Adrenal gland (tissue), 12 donors: Measurements from ENCODE around the gene AOPEP. TPM values are rescaled to one million over a fixed set of nuclear protein-coding genes. Genes with fewer than 3 reads are reported as not detected.

ENCODE experiments used
- DNase-seq, 7 donors: peaks; one replicate each; pipeline ENCODE4 v3.0.0-alpha.2; 2019 to 2020
- H3K27ac ChIP-seq, 5 donors: fragments of 200-600 bp; sonication (generic) in 4 of 5; 1 replicate in 3 of 5; 2 replicates in 2 of 5; pipeline versions ENCODE4 v1.5.1 to v1.8.0; 2016 to 2020; ENCODE audit warnings: mild to moderate bottlenecking in 1 of 5
- H3K27me3 ChIP-seq: fragments of 200-600 bp; 2 replicates; pipeline ENCODE4 v1.8.0; 2021
- H3K36me3 ChIP-seq, 2 donors: fragments of 200-600 bp; replicated peaks in 1 of 2; 1 replicate in 1 of 2; 2 replicates in 1 of 2; pipeline versions ENCODE4 v1.5.1 to v1.8.0; 2018 to 2022
- H3K4me1 ChIP-seq, 2 donors: fragments of 200-600 bp; replicated peaks in 1 of 2; 1 replicate in 1 of 2; 2 replicates in 1 of 2; pipeline versions ENCODE4 v1.5.1 to v1.8.0; 2018 to 2021
- H3K4me3 ChIP-seq, 4 donors: fragments of 200-600 bp; sonication (generic) in 3 of 4; one replicate each; pipeline ENCODE4 v1.5.1; 2016 to 2018
- H3K9me3 ChIP-seq, 3 donors: fragments of 200-600 bp; sonication (generic) in 1 of 3; replicated peaks in 1 of 3; 1 replicate in 2 of 3; 2 replicates in 1 of 3; pipeline versions ENCODE4 v1.5.1 to v1.8.0; 2016 to 2021
- CTCF ChIP-seq, 6 experiments: fragments of 450-650 bp in 4 of 6; fragments of 200-600 bp in 2 of 6; sonication (generic) in 1 of 6; IDR thresholded peaks; 1 replicate in 5 of 6; 2 replicates in 1 of 6; pipeline versions ENCODE4 v1.5.1 to v1.8.0; 2016 to 2021; ENCODE audit warnings: antibody characterized with exemption in 6 of 6, mild to moderate bottlenecking in 2 of 6, moderate library complexity in 1 of 6
- POLR2A ChIP-seq, 2 donors: fragments of 450-650 bp; IDR thresholded peaks; one replicate each; pipeline ENCODE4 v1.6.1; 2017; ENCODE audit warnings: antibody characterized with exemption in 2 of 2, mild to moderate bottlenecking in 2 of 2, moderate library complexity in 1 of 2
- WGBS, 4 donors: extraction: QIAGEN DNeasy Blood & Tissue Kit in 2 of 4; methylation state at CpG; one replicate each; pipeline versions ENCODE4 v1.1.5 to v1.1.7; 2013 to 2017; 5-methylcytosine and 5-hydroxymethylcytosine counted together
- intact Hi-C, 2 donors: fragments of 100-400 bp; cut with DNase I; formaldehyde crosslinking; loops; one replicate each; pipeline versions ENCODE4 v1.14.1 to v1.15.0; 2022 to 2023
- polyA plus RNA-seq, 3 donors: library from polyadenylated mRNA; stranded (reverse); fragments of 200-250 nt in 2 of 3; fragments of 350-450 nt in 1 of 3; fragmentation: Illumina TruSeq in 1 of 3; extraction: RNeasy Lipid Tissue Mini Kit (QIAGEN cat#74804) in 1 of 3; gene quantifications; one replicate each; pipeline ENCODE4 v1.2.3, GENCODE V29; 2013 to 2014
- total RNA-seq, 9 donors: library from RNA; depleted of rRNA in 4 of 9; stranded (reverse); fragments of >200 nt in 4 of 9; fragments of 120-200 nt in 1 of 9; fragmentation: NEBNext Ultra II Directional in 1 of 9; extraction: Animal tissue kit (Norgen Biotek cat#: 25700) in 1 of 9; gene quantifications; one replicate each; pipeline versions ENCODE4 v1.1.0 to v1.2.4, GENCODE V29; 2013 to 2023
- donor health status: healthy with polysubstance abuse.
- donor health status: Bipolar disorder and iron deficiency.
- donor health status: DM: yes; HTN: yes; CAD: no.
- donor health status: DM: no; HTN: no; CAD: no.
- donor health status: DM: no; HTN: no; CAD: no.
- donor health status: DM: yes; HTN: yes; CAD: no.

AOPEP gene
- total and polyA plus RNA-seq, 12 donors, result 31.0 to 99.6 (median 71.0) TPM

- intact Hi-C loops, result loop anchor here in 1 of 2 donors (5.0 kb wide), 1 partner anchor 445 kb away; no protein-coding TSS in a partner anchor
- no peaks in the 10 kb centered on the region for H3K36me3 ChIP-seq
- no peaks in the 10 kb centered on the region for H3K9me3 ChIP-seq
- whole genome bisulfite sequencing, 4 donors, result 65 to 72% (median 69%) methylated on average over 2 of the region's 2 CpGs
- H3K27me3 ChIP-seq, result no peaks in the 10 kb centered on the region
- TF ChIP-seq CTCF (IDR thresholded peaks at IDR 0.05), result no peak
- no peak for TF ChIP-seq POLR2A (IDR thresholded peaks at IDR 0.05)
- no peaks in the 10 kb centered on the region for H3K4me1 ChIP-seq
- no peak overlapping the region for H3K4me3 ChIP-seq
- H3K27ac ChIP-seq, result no peak overlapping the region
- peak in 1 of 7 donors; percentile 14 for DNase-seq
These were observed 39.0 kb upstream of the AOPEP start for GRCh38 chr9:94687451-94687850.

GRCh38 chr9:94690344-94690743 lies 36.2 kb upstream of the AOPEP start:
- H3K27me3 ChIP-seq, result no peaks in the 10 kb centered on the region

GRCh38 chr9:94692601-94693000 lies 33.9 kb upstream of the AOPEP start:
- Histone ChIP-seq H3K4me1 (no peaks in the 10 kb centered on the region), H3K9me3 (no peaks in the 10 kb centered on the region), H3K36me3 (no peaks in the 10 kb centered on the region), H3K27ac (no peak overlapping the region), H3K4me3 (no peak overlapping the region), H3K27me3 (no peaks in the 10 kb centered on the region)
- intact Hi-C loops, result loop anchor here in 1 of 2 donors (5.0 kb wide), 1 partner anchor 65 kb away; no protein-coding TSS in a partner anchor
- TF ChIP-seq CTCF (IDR thresholded peaks at IDR 0.05), result no peak
- no peak for TF ChIP-seq POLR2A (IDR thresholded peaks at IDR 0.05)
- peak in 1 of 7 donors; percentile 33 for DNase-seq
- 72 to 87% (median 83%) methylated on average over 3 to 4 of the region's 4 CpGs for WGBS, 4 donors

More at GRCh38 chr9:94690344-94690743, 36.2 kb upstream of the AOPEP start:
- TF ChIP-seq POLR2A (IDR thresholded peaks at IDR 0.05) (no peak), CTCF (IDR thresholded peaks at IDR 0.05) (no peak)
- no peaks in the 10 kb centered on the region for H3K9me3 ChIP-seq
- 81 to 89% (median 85%) methylated on average over 9 of the region's 9 CpGs for WGBS, 4 donors
- no peaks in the 10 kb centered on the region for H3K4me1 ChIP-seq
- intact Hi-C loops, result loop anchor here in 1 of 2 donors (5.0 kb wide), 1 partner anchor 67 kb away; no protein-coding TSS in a partner anchor
- H3K4me3 ChIP-seq, result no peak overlapping the region
- peak in 1 of 7 donors; percentile 21 for DNase-seq
- no peak overlapping the region for H3K27ac ChIP-seq
- H3K36me3 ChIP-seq, result no peaks in the 10 kb centered on the region

GRCh38 chr9:94693485-94694204 lies 32.9 kb upstream of the AOPEP start:
- Histone ChIP-seq H3K4me3 (no peak overlapping the region), H3K27me3 (no peaks in the 10 kb centered on the region), H3K36me3 (no peaks in the 10 kb centered on the region), H3K4me1 (no peaks in the 10 kb centered on the region), H3K27ac (no peak overlapping the region), H3K9me3 (no peaks in the 10 kb centered on the region)
- peak in 1 of 7 donors; percentile 14 for DNase-seq
- TF ChIP-seq POLR2A (IDR thresholded peaks at IDR 0.05) (no peak), CTCF (IDR thresholded peaks at IDR 0.05) (no peak)
- intact Hi-C loops, result loop anchor here in 1 of 2 donors (5.0 kb wide), 1 partner anchor 64 kb away; no protein-coding TSS in a partner anchor
- 74 to 78% (median 77%) methylated on average over 8 of the region's 8 CpGs for WGBS, 4 donors
